Activated B cell treated with CpG ODN at 0.5 μM for 24 hours (primary cell): ENCODE results near the gene SPATS2L. TPM values are rescaled to one million over a fixed set of nuclear protein-coding genes. Genes with fewer than 3 reads are reported as not detected.

Source experiments
- ATAC-seq: fragments of 200-7000 bp; cut with Tn5 transposase; one replicate; pipeline ENCODE4 v1.10.0; 2021; ENCODE audit warnings: low read depth, mild to moderate bottlenecking, moderate library complexity
- CTCF ChIA-PET: fragments of 350-600 bp; sonication (Branson Sonifier 250); formaldehyde crosslinking; loops from one replicate; lab custom pipeline; 2021; ENCODE audit warnings: antibody characterized with exemption; lab: Charles Lee
- POLR2A ChIA-PET: fragments of 350-600 bp; sonication (Branson Sonifier 250); formaldehyde crosslinking; loops from one replicate; lab custom pipeline; 2021; ENCODE audit warnings: antibody characterized with exemption; lab: Charles Lee
- DNase-seq: peaks from one replicate; pipeline ENCODE4 v3.0.0; 2022
- H3K27ac Mint-ChIP-seq: one replicate; pipeline ENCODE4 v1.8.0; 2020; ENCODE audit warnings: mixed read lengths
- H3K27me3 Mint-ChIP-seq: one replicate; pipeline ENCODE4 v1.8.0; 2021; ENCODE audit warnings: mixed read lengths
- H3K36me3 Mint-ChIP-seq: one replicate; pipeline ENCODE4 v1.8.0; 2021; ENCODE audit warnings: low read depth, mixed read lengths
- H3K4me1 Mint-ChIP-seq: one replicate; pipeline ENCODE4 v1.8.0; 2021; ENCODE audit warnings: mixed read lengths
- H3K4me3 Mint-ChIP-seq: one replicate; pipeline ENCODE4 v1.8.0; 2020; ENCODE audit warnings: mild to moderate bottlenecking, mixed read lengths
- H3K9me3 Mint-ChIP-seq: one replicate; pipeline ENCODE4 v1.8.0; 2020; ENCODE audit warnings: mixed read lengths
- intact Hi-C: fragments of 100-400 bp; cut with micrococcal nuclease; formaldehyde crosslinking; loops from one replicate; pipeline ENCODE4 v1.15.1; 2024
- total RNA-seq: library from RNA; stranded (reverse); gene quantifications from 2 replicates; pipeline ENCODE4 v1.2.3, GENCODE V29; 2022
- TF ChIP-seq, protein P1 (sequence below): fragments of 200-600 bp; IDR thresholded peaks from one replicate; pipeline ENCODE4 v1.8.0; 2022; ENCODE audit warnings: antibody characterized with exemption, mild to moderate bottlenecking

SPATS2L gene
- total RNA-seq, 1 donor from 2014 or later: 0.64 TPM

DNA sequence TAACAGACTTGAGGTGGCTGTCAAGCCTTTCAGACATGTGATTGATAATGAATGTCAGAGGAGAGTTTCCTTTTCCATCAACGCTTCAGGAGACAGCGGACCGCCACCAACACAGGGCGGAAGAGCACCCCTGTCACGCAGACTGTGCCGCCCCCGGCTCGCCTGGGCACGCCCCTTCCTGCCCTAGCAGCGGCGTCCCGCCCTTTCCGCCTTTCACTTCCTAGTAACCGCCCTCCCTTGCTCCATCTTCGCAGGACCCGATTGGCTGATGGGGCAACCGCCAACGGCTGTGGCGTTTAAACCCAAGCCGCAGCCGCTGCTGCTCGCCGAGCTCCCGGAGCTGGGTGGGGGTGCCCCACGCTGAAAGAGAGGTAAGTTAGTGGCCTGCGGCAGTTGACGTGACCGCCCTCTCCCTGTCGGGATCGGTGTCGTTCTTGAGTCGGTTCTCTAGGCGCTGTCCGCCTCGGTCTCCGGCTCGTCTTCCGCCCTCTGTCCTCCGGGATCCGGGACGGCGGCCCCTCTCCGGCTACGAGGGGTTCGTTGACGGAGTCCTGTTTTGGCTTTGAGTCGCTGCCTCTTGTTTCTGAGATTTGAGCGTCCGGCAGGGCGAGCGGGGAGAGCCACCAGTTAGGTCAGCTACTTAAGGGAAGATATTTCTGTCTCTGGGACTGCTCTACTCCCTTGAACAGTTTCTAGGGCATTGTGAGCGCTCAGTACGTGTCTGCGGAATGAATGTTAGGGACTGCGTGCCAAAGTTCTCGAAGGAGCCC, 219.6 kb downstream of the SPATS2L start, which contains the start of gene SGO2:
TSS of gene SGO2 (plus strand) at position 326 of the 770 bp plus-strand sequence. CDS start 6,769 bp downstream, outside the sequence.
- H3K4me1 Mint-ChIP-seq: peaks cover 14% of the 10 kb centered on the region
- peak; percentile 100 for ATAC-seq
- no peaks in the 10 kb centered on the region for H3K9me3 Mint-ChIP-seq
- peaks cover 2% of the 10 kb centered on the region for H3K36me3 Mint-ChIP-seq
- DNase-seq: peak; percentile 90
- ChIA-PET POLR2A (interaction anchor here (0.7 to 3.0 kb wide), 4 partner anchors 14 to 338 kb away, joined by 3 to 21 read pairs (median 3); partner anchors contain the start of gene KCTD18), CTCF (interaction anchor here (0.7 to 2.9 kb wide), 2 partner anchors 16 to 18 kb away, joined by 3 to 14 read pairs; partner anchors contain the start of gene KCTD18)
- intact Hi-C loops: loop anchor here (1.0 to 10.0 kb wide), 9 partner anchors 16 to 1741 kb away; partner anchors contain the start of genes BZW1, C2orf69, CLK1 and FZD7
- H3K27ac Mint-ChIP-seq: peak within 1 kb of the TSS; percentile 80
- peak within 1 kb of the TSS; percentile 95 for H3K4me3 Mint-ChIP-seq
- peaks cover 5% of the 10 kb centered on the region for H3K27me3 Mint-ChIP-seq
- TF ChIP-seq, protein P1, sequence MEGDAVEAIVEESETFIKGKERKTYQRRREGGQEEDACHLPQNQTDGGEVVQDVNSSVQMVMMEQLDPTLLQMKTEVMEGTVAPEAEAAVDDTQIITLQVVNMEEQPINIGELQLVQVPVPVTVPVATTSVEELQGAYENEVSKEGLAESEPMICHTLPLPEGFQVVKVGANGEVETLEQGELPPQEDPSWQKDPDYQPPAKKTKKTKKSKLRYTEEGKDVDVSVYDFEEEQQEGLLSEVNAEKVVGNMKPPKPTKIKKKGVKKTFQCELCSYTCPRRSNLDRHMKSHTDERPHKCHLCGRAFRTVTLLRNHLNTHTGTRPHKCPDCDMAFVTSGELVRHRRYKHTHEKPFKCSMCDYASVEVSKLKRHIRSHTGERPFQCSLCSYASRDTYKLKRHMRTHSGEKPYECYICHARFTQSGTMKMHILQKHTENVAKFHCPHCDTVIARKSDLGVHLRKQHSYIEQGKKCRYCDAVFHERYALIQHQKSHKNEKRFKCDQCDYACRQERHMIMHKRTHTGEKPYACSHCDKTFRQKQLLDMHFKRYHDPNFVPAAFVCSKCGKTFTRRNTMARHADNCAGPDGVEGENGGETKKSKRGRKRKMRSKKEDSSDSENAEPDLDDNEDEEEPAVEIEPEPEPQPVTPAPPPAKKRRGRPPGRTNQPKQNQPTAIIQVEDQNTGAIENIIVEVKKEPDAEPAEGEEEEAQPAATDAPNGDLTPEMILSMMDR: no peak

DNA sequence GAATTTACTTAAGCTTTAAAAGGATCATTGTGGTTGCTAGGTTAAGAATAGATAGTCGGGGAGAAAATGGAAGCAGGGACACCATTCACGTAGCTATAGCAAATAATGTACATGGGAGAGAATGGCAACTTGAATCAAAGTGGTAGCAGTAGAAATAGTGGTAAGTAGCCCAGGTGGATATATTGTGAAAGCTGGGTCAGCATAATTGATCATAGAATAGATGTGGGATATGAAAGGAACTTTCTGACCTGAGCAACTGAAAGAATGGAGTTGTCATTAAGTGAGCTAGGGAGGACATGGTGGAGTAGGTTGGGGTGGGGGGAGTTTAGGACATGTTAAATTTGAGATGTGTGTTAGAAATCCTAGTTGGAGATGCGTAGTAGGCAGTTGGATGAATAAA, 221.7 kb downstream of the SPATS2L start:
- Mint-ChIP-seq H3K4me3 (no peak overlapping the region), H3K27ac (no peak overlapping the region), H3K27me3 (peaks cover 5% of the 10 kb centered on the region), H3K36me3 (peaks cover 2% of the 10 kb centered on the region), H3K9me3 (no peaks in the 10 kb centered on the region), H3K4me1 (peaks cover 14% of the 10 kb centered on the region)
- ChIA-PET POLR2A (no interaction called here), CTCF (no interaction called here)
- DNase-seq: no peak
- no peak for ATAC-seq
- TF ChIP-seq, protein P1: no peak
- intact Hi-C loops: loop anchor here (5.0 to 10.0 kb wide), 5 partner anchors 334 to 1739 kb away; partner anchors contain the start of genes CLK1, FZD7, NOP58 and STRADB

Other genes starting within 250 kb of the SPATS2L start
- 18.5 and 18.9 TPM in 2 replicates for gene KCTD18, start 203.4 kb downstream of the SPATS2L start, total RNA-seq
- 3.3 and 3.8 TPM in 2 replicates for gene SGO2, start 219.5 kb downstream of the SPATS2L start, total RNA-seq